Activated naive CD4-positive, alpha-beta T cell treated with anti-CD3 and anti-CD28 coated beads for 36 hours (primary cell): Measurements from ENCODE around the gene SLC40A1. TPM values are rescaled to one million over a fixed set of nuclear protein-coding genes. Genes with fewer than 3 reads are reported as not detected.

Experiments
- CTCF ChIA-PET: fragments of 350-600 bp; sonication (Branson Sonifier 250); formaldehyde crosslinking; loops from one replicate; lab custom pipeline; 2021; ENCODE audit warnings: antibody characterized with exemption; lab: Charles Lee
- DNase-seq: peaks from one replicate; pipeline ENCODE4 v3.0.0-alpha.2; 2020
- H3K27ac Mint-ChIP-seq: one replicate; pipeline ENCODE4 v1.8.0; 2021; ENCODE audit warnings: mild to moderate bottlenecking, mixed read lengths
- H3K27me3 Mint-ChIP-seq: one replicate; pipeline ENCODE4 v1.8.0; 2021; ENCODE audit warnings: low read depth, mixed read lengths
- H3K36me3 Mint-ChIP-seq: one replicate; pipeline ENCODE4 v1.8.0; 2021; ENCODE audit warnings: low read depth, mixed read lengths
- H3K4me1 Mint-ChIP-seq: one replicate; pipeline ENCODE4 v1.8.0; 2021; ENCODE audit warnings: low read depth, mixed read lengths
- H3K4me3 Mint-ChIP-seq: one replicate; pipeline ENCODE4 v1.8.0; 2021; ENCODE audit warnings: mild to moderate bottlenecking, moderate library complexity, mixed read lengths
- H3K9me3 Mint-ChIP-seq: one replicate; pipeline ENCODE4 v1.8.0; 2021; ENCODE audit warnings: mixed read lengths
- intact Hi-C: fragments of 100-400 bp; cut with micrococcal nuclease; formaldehyde crosslinking; loops from one replicate; pipeline ENCODE4 v1.15.1; 2023
- total RNA-seq, 2 experiments: library from RNA; stranded (reverse); gene quantifications; one replicate each; pipeline ENCODE4 v1.2.3, GENCODE V29; 2021

Gene SLC40A1
- 1 to 10 TPM; 3.8 to 4.1 TPM for total RNA-seq

- Mint-ChIP-seq H3K36me3 (no peaks in the 10 kb centered on the region), H3K4me3 (peak within 1 kb of the TSS; percentile 85), H3K27me3 (peaks cover 5% of the 10 kb centered on the region), H3K4me1 (peaks cover 44% of the 10 kb centered on the region), H3K9me3 (no peaks in the 10 kb centered on the region), H3K27ac (peak within 1 kb of the TSS; percentile 82)
- intact Hi-C loops, result loop anchor here (1.0 to 5.0 kb wide), 7 partner anchors 11 to 279 kb away; partner anchors contain the start of genes ORMDL1, OSGEPL1, PMS1 and WDR75
- CTCF ChIA-PET, result interaction anchor here (0.8 to 1.9 kb wide), 5 partner anchors 26 to 93 kb away, joined by 3 to 4 read pairs (median 3); partner anchors contain the start of genes ANKAR and ASNSD1
- DNase-seq, result peak; percentile 67
Measured at GRCh38 chr2:189580658-189581353, at the start of gene SLC40A1. SLC40A1 (minus strand) TSS chr2:189580786; CDS start chr2:189580460, 326 bp downstream.

- no peaks in the 10 kb centered on the region for H3K9me3 Mint-ChIP-seq
- H3K36me3 Mint-ChIP-seq, result no peaks in the 10 kb centered on the region
- H3K4me3 Mint-ChIP-seq, result no peak overlapping the region
- no peak overlapping the region for H3K27ac Mint-ChIP-seq
- no peaks in the 10 kb centered on the region for H3K27me3 Mint-ChIP-seq
- DNase-seq, result no peak
- CTCF ChIA-PET, result interaction anchor here (0.9 kb wide), 2 partner anchors 25 to 220 kb away, joined by 3 to 4 read pairs; no protein-coding TSS in a partner anchor
- H3K4me1 Mint-ChIP-seq, result peaks cover 19% of the 10 kb centered on the region
- intact Hi-C loops, result no loop called here
Measured at GRCh38 chr2:189629531-189630453, 49.2 kb upstream of the SLC40A1 start.

GRCh38 chr2:189628817-189629530 lies 48.4 kb upstream of the SLC40A1 start:
- Mint-ChIP-seq H3K4me1 (peaks cover 24% of the 10 kb centered on the region), H3K27ac (no peak overlapping the region), H3K36me3 (no peaks in the 10 kb centered on the region), H3K27me3 (no peaks in the 10 kb centered on the region), H3K4me3 (no peak overlapping the region), H3K9me3 (no peaks in the 10 kb centered on the region)
- no peak for DNase-seq
- CTCF ChIA-PET, result interaction anchor here (0.6 to 0.9 kb wide), 3 partner anchors 24 to 219 kb away, joined by 3 to 4 read pairs (median 3); no protein-coding TSS in a partner anchor
- intact Hi-C loops, result no loop called here

- no peak overlapping the region for H3K4me3 Mint-ChIP-seq
- H3K4me1 Mint-ChIP-seq, result peaks cover 24% of the 10 kb centered on the region
- intact Hi-C loops, result no loop called here
- no peaks in the 10 kb centered on the region for H3K9me3 Mint-ChIP-seq
- DNase-seq, result no peak
- no peaks in the 10 kb centered on the region for H3K36me3 Mint-ChIP-seq
- CTCF ChIA-PET, result interaction anchor here (1.5 kb wide), 1 partner anchor 9 kb away, joined by 4 read pairs; no protein-coding TSS in a partner anchor
- no peak overlapping the region for H3K27ac Mint-ChIP-seq
- no peaks in the 10 kb centered on the region for H3K27me3 Mint-ChIP-seq
Measured at GRCh38 chr2:189627789-189628188, 47.2 kb upstream of the SLC40A1 start.

- H3K27ac Mint-ChIP-seq, result no peak overlapping the region
- H3K36me3 Mint-ChIP-seq, result no peaks in the 10 kb centered on the region
- no peaks in the 10 kb centered on the region for H3K27me3 Mint-ChIP-seq
- H3K9me3 Mint-ChIP-seq, result no peaks in the 10 kb centered on the region
- CTCF ChIA-PET, result no interaction called here
- DNase-seq, result no peak
- no peak overlapping the region for H3K4me3 Mint-ChIP-seq
- H3K4me1 Mint-ChIP-seq, result peaks cover 24% of the 10 kb centered on the region
- intact Hi-C loops, result no loop called here
Measured at GRCh38 chr2:189625636-189626035, 45.0 kb upstream of the SLC40A1 start.

- intact Hi-C loops, result no loop called here
- Mint-ChIP-seq H3K4me3 (no peak overlapping the region), H3K9me3 (no peaks in the 10 kb centered on the region), H3K4me1 (peaks cover 24% of the 10 kb centered on the region), H3K27ac (no peak overlapping the region), H3K36me3 (no peaks in the 10 kb centered on the region), H3K27me3 (no peaks in the 10 kb centered on the region)
- CTCF ChIA-PET, result interaction anchor here (0.7 to 1.0 kb wide), 2 partner anchors 36 to 147 kb away, joined by 3 to 4 read pairs; partner anchors contain the start of gene ASNSD1
- no peak for DNase-seq
Measured at GRCh38 chr2:189624648-189625355, 44.2 kb upstream of the SLC40A1 start.

GRCh38 chr2:189623049-189623448 lies 42.5 kb upstream of the SLC40A1 start:
- intact Hi-C loops, result no loop called here
- CTCF ChIA-PET, result interaction anchor here (1.6 kb wide), 1 partner anchor 20 kb away, joined by 3 read pairs; no protein-coding TSS in a partner anchor
- Mint-ChIP-seq H3K27ac (no peak overlapping the region), H3K36me3 (no peaks in the 10 kb centered on the region), H3K9me3 (no peaks in the 10 kb centered on the region), H3K27me3 (no peaks in the 10 kb centered on the region), H3K4me3 (no peak overlapping the region), H3K4me1 (peaks cover 24% of the 10 kb centered on the region)
- DNase-seq, result no peak

GRCh38 chr2:189621781-189622180 lies 41.2 kb upstream of the SLC40A1 start:
- no peaks in the 10 kb centered on the region for H3K9me3 Mint-ChIP-seq
- no peaks in the 10 kb centered on the region for H3K27me3 Mint-ChIP-seq
- no peak overlapping the region for H3K4me3 Mint-ChIP-seq
- CTCF ChIA-PET, result no interaction called here
- no peak overlapping the region for H3K27ac Mint-ChIP-seq
- no peaks in the 10 kb centered on the region for H3K36me3 Mint-ChIP-seq
- DNase-seq, result no peak
- H3K4me1 Mint-ChIP-seq, result peaks cover 23% of the 10 kb centered on the region
- intact Hi-C loops, result no loop called here

- Mint-ChIP-seq H3K4me3 (no peak overlapping the region), H3K9me3 (no peaks in the 10 kb centered on the region), H3K36me3 (no peaks in the 10 kb centered on the region), H3K4me1 (peaks cover 1% of the 10 kb centered on the region), H3K27me3 (no peaks in the 10 kb centered on the region), H3K27ac (no peak overlapping the region)
- intact Hi-C loops, result no loop called here
- CTCF ChIA-PET, result no interaction called here
- DNase-seq, result no peak
Measured at GRCh38 chr2:189618197-189618596, 37.6 kb upstream of the SLC40A1 start.

- no peak for DNase-seq
- Mint-ChIP-seq H3K27ac (no peak overlapping the region), H3K27me3 (no peaks in the 10 kb centered on the region), H3K9me3 (no peaks in the 10 kb centered on the region), H3K4me1 (peaks cover 2% of the 10 kb centered on the region), H3K36me3 (no peaks in the 10 kb centered on the region), H3K4me3 (no peak overlapping the region)
- CTCF ChIA-PET, result interaction anchor here (0.8 kb wide), 1 partner anchor 42 kb away, joined by 3 read pairs; no protein-coding TSS in a partner anchor
- intact Hi-C loops, result no loop called here
Measured at GRCh38 chr2:189614585-189614984, 34.0 kb upstream of the SLC40A1 start.

- Mint-ChIP-seq H3K9me3 (no peaks in the 10 kb centered on the region), H3K36me3 (no peaks in the 10 kb centered on the region), H3K4me3 (no peak overlapping the region), H3K4me1 (peaks cover 2% of the 10 kb centered on the region), H3K27ac (no peak overlapping the region), H3K27me3 (no peaks in the 10 kb centered on the region)
- DNase-seq, result no peak
- CTCF ChIA-PET, result no interaction called here
- intact Hi-C loops, result no loop called here
Measured at GRCh38 chr2:189613650-189614420, 33.2 kb upstream of the SLC40A1 start.
